ENCODE measurements around the gene CRADD.

DNA sequence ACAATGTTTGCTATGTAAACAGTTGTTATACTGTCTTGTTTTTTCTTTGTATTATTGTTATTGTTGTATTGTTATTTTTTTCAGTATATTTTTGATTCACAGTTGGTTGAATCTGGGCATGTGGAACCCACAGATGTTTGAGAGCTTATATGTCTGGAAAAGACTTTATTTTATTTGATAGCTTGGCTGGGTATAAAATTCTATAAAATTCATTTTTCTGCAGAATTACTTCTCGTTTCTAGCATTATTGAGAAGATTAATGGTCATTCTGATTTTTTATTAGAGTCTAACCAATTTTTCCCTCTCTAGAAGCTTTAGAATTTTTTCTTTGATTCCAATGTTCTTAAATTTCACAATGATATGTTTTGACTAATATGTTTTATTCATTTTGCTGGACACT lies 188.6 kb downstream of the CRADD start:
- TF ChIP-seq, protein P1, sequence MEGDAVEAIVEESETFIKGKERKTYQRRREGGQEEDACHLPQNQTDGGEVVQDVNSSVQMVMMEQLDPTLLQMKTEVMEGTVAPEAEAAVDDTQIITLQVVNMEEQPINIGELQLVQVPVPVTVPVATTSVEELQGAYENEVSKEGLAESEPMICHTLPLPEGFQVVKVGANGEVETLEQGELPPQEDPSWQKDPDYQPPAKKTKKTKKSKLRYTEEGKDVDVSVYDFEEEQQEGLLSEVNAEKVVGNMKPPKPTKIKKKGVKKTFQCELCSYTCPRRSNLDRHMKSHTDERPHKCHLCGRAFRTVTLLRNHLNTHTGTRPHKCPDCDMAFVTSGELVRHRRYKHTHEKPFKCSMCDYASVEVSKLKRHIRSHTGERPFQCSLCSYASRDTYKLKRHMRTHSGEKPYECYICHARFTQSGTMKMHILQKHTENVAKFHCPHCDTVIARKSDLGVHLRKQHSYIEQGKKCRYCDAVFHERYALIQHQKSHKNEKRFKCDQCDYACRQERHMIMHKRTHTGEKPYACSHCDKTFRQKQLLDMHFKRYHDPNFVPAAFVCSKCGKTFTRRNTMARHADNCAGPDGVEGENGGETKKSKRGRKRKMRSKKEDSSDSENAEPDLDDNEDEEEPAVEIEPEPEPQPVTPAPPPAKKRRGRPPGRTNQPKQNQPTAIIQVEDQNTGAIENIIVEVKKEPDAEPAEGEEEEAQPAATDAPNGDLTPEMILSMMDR (conservative IDR thresholded peaks at IDR 0.05 in 1 of 2, IDR thresholded peaks at IDR 0.05 in 1 of 2; ENCODE audit: extremely low read depth in 1 of 2, insufficient read depth in 1 of 2, low read depth in 1 of 2, low read length in 2 of 2), result no peak
- no peak for TF ChIP-seq EZH2 (IDR thresholded peaks at IDR 0.05; ENCODE audit: borderline replicate concordance, low read length)

Measured in mammary epithelial cell (primary cell).